ENCODE measurements around the gene RNF38. TPM values are rescaled to one million over a fixed set of nuclear protein-coding genes. Genes with fewer than 3 reads are reported as not detected.

Gene RNF38
- total RNA-seq, 2 donors from 2014 or later: 32.1 to 37.0 TPM

DNA sequence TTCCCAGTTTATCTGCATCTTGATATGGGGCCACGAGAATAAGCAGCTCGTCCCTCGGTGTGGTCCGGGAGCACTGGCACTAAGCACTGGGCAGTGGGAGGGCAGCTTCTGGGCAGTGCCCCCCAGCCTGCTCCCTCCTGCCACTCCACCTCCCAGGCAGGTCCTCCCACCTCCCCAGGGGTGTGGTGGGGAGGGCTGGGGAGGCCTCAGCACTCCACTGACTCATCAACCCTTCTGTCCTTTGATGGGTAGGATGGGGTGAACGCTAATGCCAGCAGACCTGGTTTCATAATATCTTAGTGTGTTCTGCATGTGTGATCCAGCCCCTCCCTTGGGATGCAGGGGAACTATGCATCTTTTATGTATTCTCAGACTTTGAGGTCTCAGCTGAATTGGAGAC lies 79.6 kb downstream of the RNF38 start:
- no peaks in the 10 kb centered on the region for H3K27me3 ChIP-seq (replicated peaks; ENCODE audit: insufficient read depth)
- H3K36me3 ChIP-seq: no peaks in the 10 kb centered on the region
- TF ChIP-seq CTCF (IDR thresholded peaks at IDR 0.05): no peak
- no peak overlapping the region for H3K4me3 ChIP-seq
- no peak for ATAC-seq (ENCODE audit: insufficient number of reproducible peaks, low FRiP score, low read depth)
- H3K9me3 ChIP-seq: no peaks in the 10 kb centered on the region
- DNase-seq (ENCODE audit: low spot score): no peak
- H3K4me1 ChIP-seq (ENCODE audit: control insufficient read depth in 1 of 2, low read depth in 2 of 2): peaks cover 0 to 20% of the 10 kb centered on the region in 2 donors
- H3K27ac ChIP-seq: no peak overlapping the region

DNA sequence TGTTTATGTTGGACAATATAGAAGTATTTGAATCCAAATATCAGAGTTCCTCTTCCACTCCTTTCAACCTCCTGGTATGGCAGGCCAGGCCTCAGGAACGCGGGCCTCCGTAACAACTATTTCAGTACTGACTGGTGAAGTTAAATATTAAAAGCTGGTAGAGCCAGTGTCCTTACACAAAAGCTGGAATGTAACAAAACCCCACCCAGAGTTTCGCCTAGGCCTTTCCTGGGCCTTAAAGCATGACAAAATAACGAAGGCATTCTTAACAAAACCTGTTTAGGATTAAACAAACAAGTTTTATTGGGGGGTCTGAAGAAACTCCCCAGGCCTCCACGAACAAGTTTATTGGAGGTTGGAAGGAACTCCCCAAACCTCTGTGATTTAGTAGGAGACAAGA lies 80.3 kb downstream of the RNF38 start:
- Histone ChIP-seq H3K4me1 (ENCODE audit: control insufficient read depth in 1 of 2, low read depth in 2 of 2) (peaks cover 0 to 20% of the 10 kb centered on the region in 2 donors), H3K27me3 (replicated peaks; ENCODE audit: insufficient read depth) (no peaks in the 10 kb centered on the region), H3K4me3 (no peak overlapping the region), H3K36me3 (no peaks in the 10 kb centered on the region), H3K9me3 (no peaks in the 10 kb centered on the region), H3K27ac (peak overlapping the region in 1 of 2 donors; percentile 44)
- no peak for TF ChIP-seq CTCF (IDR thresholded peaks at IDR 0.05)
- ATAC-seq (ENCODE audit: insufficient number of reproducible peaks, low FRiP score, low read depth) (no peak), DNase-seq (ENCODE audit: low spot score) (no peak)

DNA sequence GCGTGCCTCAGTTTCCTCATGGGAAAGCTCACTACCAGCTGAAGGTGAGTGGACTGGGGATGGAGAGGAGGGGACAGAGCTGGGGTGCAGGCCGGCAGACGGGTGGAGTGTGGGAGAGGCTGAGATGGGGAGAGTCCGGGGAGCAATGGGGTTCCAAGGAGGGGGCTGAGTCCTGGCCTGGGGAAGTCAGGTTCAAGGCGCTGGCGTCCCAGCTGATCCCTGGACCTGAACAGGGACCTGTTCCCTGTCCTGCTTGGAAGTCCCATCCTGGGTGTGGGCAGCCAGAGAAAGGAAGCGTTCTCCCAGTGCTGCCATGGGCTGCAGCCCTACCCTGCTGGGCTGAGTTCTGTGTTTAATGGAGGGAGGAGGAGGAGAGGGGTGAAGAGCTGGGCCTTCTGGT lies 80.9 kb downstream of the RNF38 start:
- ATAC-seq (ENCODE audit: insufficient number of reproducible peaks, low FRiP score, low read depth) (no peak), DNase-seq (ENCODE audit: low spot score) (no peak)
- Histone ChIP-seq H3K27me3 (replicated peaks; ENCODE audit: insufficient read depth) (no peaks in the 10 kb centered on the region), H3K36me3 (no peaks in the 10 kb centered on the region), H3K27ac (peak overlapping the region in 1 of 2 donors; percentile 44), H3K9me3 (no peaks in the 10 kb centered on the region), H3K4me1 (ENCODE audit: control insufficient read depth in 1 of 2, low read depth in 2 of 2) (peaks cover 0 to 20% of the 10 kb centered on the region in 2 donors), H3K4me3 (no peak overlapping the region)
- TF ChIP-seq CTCF (IDR thresholded peaks at IDR 0.05): no peak

DNA sequence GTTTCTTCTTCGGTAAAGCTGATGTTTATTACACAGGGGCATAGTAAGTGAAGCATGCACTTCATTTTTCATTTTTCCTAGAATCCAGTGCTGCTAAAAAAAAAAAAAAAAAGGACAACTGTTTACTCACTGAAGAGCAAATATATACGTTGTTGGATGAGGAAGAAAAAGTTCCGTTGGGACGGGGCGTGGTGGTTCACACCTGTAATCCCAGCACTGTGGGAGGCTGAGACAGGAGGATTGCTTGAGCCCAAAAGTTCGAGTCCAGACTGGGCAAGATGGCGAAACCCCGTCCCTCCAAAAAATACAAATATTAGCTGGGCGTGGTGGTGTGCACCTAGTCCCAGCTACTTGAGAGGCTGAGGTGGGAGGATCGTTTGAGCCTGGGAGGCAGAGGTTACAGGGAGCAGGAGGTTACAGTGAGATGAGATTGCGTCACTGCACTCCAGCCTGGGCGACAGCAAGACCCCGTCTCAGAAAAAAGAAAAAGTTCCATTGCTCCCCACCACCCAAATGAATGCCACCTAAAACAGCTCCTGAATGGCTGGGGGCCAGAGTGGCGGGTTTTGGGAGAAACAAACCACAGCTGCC lies 81.8 kb downstream of the RNF38 start:
- no peak for ATAC-seq (ENCODE audit: insufficient number of reproducible peaks, low FRiP score, low read depth)
- no peak for TF ChIP-seq CTCF (IDR thresholded peaks at IDR 0.05)

DNA sequence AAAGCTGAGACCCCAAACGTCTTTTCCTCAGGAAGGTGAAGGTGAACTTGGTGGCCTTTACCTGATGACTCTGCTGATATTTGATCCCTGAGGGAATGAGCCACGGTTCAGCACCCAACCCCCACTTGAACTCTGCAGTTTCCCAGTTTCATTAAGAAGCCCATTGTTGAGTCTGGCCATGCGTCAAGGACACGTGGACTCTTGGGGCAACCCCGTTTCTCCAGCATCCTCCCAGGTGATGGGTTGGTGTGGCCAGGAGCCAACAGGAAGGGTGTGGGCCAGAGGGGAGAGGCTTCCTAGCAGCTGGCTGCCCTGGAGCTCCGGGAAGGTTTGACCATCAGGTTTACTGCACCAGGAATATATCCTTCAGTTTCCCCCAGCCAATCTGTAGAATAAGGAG lies 82.3 kb downstream of the RNF38 start:
- no peak for ATAC-seq (ENCODE audit: insufficient number of reproducible peaks, low FRiP score, low read depth)
- TF ChIP-seq CTCF (IDR thresholded peaks at IDR 0.05): no peak

More for the DNA sequence above, 81.8 kb downstream of the RNF38 start:
- DNase-seq (ENCODE audit: low spot score): no peak
- no peaks in the 10 kb centered on the region for H3K36me3 ChIP-seq
- no peak overlapping the region for H3K4me3 ChIP-seq
- no peaks in the 10 kb centered on the region for H3K9me3 ChIP-seq
- H3K27ac ChIP-seq: no peak overlapping the region
- no peaks in the 10 kb centered on the region for H3K27me3 ChIP-seq (replicated peaks; ENCODE audit: insufficient read depth)
- peaks cover 0 to 20% of the 10 kb centered on the region in 2 donors for H3K4me1 ChIP-seq (ENCODE audit: control insufficient read depth in 1 of 2, low read depth in 2 of 2)

More for the DNA sequence above, 82.3 kb downstream of the RNF38 start:
- no peaks in the 10 kb centered on the region for H3K9me3 ChIP-seq
- H3K4me1 ChIP-seq (ENCODE audit: control insufficient read depth in 1 of 2, low read depth in 2 of 2): peaks cover 0 to 20% of the 10 kb centered on the region in 2 donors
- no peak overlapping the region for H3K4me3 ChIP-seq
- H3K36me3 ChIP-seq: no peaks in the 10 kb centered on the region
- H3K27me3 ChIP-seq (replicated peaks; ENCODE audit: insufficient read depth): no peaks in the 10 kb centered on the region
- no peak for DNase-seq (ENCODE audit: low spot score)
- no peak overlapping the region for H3K27ac ChIP-seq
